ENCODE data around the gene ECM1. TPM values are rescaled to one million over a fixed set of nuclear protein-coding genes. Genes with fewer than 3 reads are reported as not detected.

ECM1 gene
- total RNA-seq, 1 experiment from 2014 or later = 10.3 TPM

DNA sequence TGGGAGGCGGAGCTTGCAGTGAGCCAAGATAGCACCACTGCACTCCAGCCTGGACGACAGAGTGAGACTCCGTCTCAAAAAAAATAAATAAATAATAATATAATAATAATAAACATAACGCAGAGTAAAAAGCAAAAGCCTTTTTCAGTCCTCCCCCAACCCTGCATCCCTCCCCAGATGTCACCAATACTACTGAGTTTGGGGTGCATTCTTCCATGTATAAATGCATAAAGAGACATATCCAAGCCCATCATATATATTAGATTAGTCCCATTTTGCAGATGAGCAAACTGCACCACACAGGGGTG is 40.4 kb downstream of the ECM1 start:
- Histone ChIP-seq H3K27me3 (ENCODE audit: insufficient read depth, low read depth) (no peaks in the 10 kb centered on the region), H3K9me3 (ENCODE audit: insufficient read depth, low read depth) (no peaks in the 10 kb centered on the region), H3F3A (ENCODE audit: insufficient read depth, low read depth) (peaks cover 38% of the 10 kb centered on the region), H4K20me1 (ENCODE audit: insufficient read depth) (no peaks in the 10 kb centered on the region), H3K4me3 (peak overlapping the region; percentile 54), H3K36me3 (ENCODE audit: low read depth) (no peaks in the 10 kb centered on the region), H2AFZ (peak overlapping the region; percentile 76), H3K79me2 (ENCODE audit: low read depth) (no peaks in the 10 kb centered on the region), H3K4me2 (peak overlapping the region; percentile 78), H3K9me2 (ENCODE audit: insufficient read depth) (no peaks in the 10 kb centered on the region), H3K4me1 (replicated peaks; ENCODE audit: insufficient read depth) (peaks cover 38% of the 10 kb centered on the region), H3K27ac (0 out of 2 replicates have a peak overlapping the region, but pooled peaks have one; percentile 17)
- intact Hi-C loops (cut with micrococcal nuclease; ENCODE audit: unreplicated experiment) = no loop called here
- POLR2A ChIA-PET (ENCODE audit: unreplicated experiment) = interaction anchor here (0.6 to 1.0 kb wide), 2 partner anchors 12 to 168 kb away, joined by 3 to 4 read pairs; no protein-coding TSS in a partner anchor
- TF ChIP-seq EZH2 (IDR thresholded peaks at IDR 0.05; ENCODE audit: low read depth) = no peak
- TF ChIP-seq, protein P1, sequence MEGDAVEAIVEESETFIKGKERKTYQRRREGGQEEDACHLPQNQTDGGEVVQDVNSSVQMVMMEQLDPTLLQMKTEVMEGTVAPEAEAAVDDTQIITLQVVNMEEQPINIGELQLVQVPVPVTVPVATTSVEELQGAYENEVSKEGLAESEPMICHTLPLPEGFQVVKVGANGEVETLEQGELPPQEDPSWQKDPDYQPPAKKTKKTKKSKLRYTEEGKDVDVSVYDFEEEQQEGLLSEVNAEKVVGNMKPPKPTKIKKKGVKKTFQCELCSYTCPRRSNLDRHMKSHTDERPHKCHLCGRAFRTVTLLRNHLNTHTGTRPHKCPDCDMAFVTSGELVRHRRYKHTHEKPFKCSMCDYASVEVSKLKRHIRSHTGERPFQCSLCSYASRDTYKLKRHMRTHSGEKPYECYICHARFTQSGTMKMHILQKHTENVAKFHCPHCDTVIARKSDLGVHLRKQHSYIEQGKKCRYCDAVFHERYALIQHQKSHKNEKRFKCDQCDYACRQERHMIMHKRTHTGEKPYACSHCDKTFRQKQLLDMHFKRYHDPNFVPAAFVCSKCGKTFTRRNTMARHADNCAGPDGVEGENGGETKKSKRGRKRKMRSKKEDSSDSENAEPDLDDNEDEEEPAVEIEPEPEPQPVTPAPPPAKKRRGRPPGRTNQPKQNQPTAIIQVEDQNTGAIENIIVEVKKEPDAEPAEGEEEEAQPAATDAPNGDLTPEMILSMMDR (conservative IDR thresholded peaks at IDR 0.05) = no peak
- CTCF ChIA-PET = interaction anchor here (0.8 kb wide), 1 partner anchor 10 kb away, joined by 4 read pairs; no protein-coding TSS in a partner anchor
- DNase-seq = no peak
- BruUV-seq (replicated peaks) = no TSS peak

DNA sequence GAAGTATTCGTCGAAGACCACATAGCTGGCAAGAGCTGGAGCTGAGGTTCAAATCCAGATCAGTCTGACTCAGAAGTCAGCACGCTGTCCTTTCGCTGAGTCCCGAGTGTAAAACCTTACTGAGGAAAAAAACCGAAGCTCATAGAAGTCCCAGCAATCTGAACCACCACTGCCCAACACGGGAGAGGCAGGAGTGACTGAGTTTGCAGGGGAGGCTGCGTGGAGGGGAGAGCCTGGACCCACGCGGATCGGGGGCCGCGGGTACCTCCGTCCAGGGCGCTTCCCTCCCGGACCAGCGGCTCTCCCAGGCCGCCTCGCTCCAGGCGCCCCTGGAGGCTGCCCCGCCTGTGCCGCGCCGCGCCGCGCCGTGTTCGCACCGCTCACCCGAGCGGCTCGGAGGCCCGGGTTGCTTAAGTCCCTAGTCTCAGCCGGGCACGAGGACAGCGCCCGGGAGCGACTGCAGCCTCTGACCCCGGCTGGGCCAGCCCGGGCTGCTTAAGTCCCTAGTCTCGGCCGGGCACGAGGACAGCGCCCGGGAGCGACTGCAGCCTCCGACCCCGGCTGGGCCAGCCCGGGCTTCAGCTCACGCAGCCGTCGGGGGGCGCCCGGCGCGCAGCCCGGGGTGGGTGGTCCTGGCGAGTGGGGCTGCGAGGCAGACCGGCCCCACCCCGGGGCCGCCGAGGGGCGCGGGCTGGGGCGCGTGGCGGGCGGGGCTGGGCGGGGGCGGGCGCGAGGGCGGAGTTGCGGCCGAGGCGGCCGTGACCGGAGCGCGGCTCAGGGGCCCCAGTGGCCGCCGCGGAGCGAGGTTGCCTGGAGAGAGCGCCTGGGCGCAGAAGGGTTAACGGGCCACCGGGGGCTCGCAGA is 41.0 kb downstream of the ECM1 start, which contains the start of gene ADAMTSL4:
TSS of gene ADAMTSL4 (plus strand) at position 777 of the 864 bp plus-strand sequence. CDS start 2,881 bp downstream, outside the sequence.
- no peaks in the 10 kb centered on the region for H3K9me2 ChIP-seq (ENCODE audit: insufficient read depth)
- peak within 1 kb of the TSS; percentile 65 for H3K27ac ChIP-seq
- no peaks in the 10 kb centered on the region for H3K36me3 ChIP-seq (ENCODE audit: low read depth)
- H3K79me2 ChIP-seq (ENCODE audit: low read depth) = no peaks in the 10 kb centered on the region
- intact Hi-C loops (cut with micrococcal nuclease; ENCODE audit: unreplicated experiment) = no loop called here
- H3K4me3 ChIP-seq = peak within 1 kb of the TSS; percentile 54
- no peaks in the 10 kb centered on the region for H3K9me3 ChIP-seq (ENCODE audit: insufficient read depth, low read depth)
- POLR2A ChIA-PET (ENCODE audit: unreplicated experiment) = interaction anchor here (0.5 to 1.0 kb wide), 5 partner anchors 10 to 645 kb away, joined by 3 to 4 read pairs (median 4); partner anchors contain the start of gene ENSA
- CTCF ChIA-PET = interaction anchor here (0.6 to 0.8 kb wide), 3 partner anchors 11 to 510 kb away, joined by 3 to 4 read pairs (median 4); partner anchors contain the start of genes CDC42SE1 and CIART
- peak within 1 kb of the TSS; percentile 78 for H3K4me2 ChIP-seq
- peaks cover 44% of the 10 kb centered on the region for H3K4me1 ChIP-seq (replicated peaks; ENCODE audit: insufficient read depth)
- peak within 1 kb of the TSS; percentile 76 for H2AFZ ChIP-seq
- no peaks in the 10 kb centered on the region for H3K27me3 ChIP-seq (ENCODE audit: insufficient read depth, low read depth)
- peak; percentile 60 to 71 for DNase-seq
- no TSS peak for BruUV-seq (replicated peaks)
- TF ChIP-seq EZH2 (IDR thresholded peaks at IDR 0.05; ENCODE audit: low read depth) = no peak
- TF ChIP-seq, protein P1 (conservative IDR thresholded peaks at IDR 0.05) = no peak
- peaks cover 44% of the 10 kb centered on the region for H3F3A ChIP-seq (ENCODE audit: insufficient read depth, low read depth)
- no peaks in the 10 kb centered on the region for H4K20me1 ChIP-seq (ENCODE audit: insufficient read depth)

DNA sequence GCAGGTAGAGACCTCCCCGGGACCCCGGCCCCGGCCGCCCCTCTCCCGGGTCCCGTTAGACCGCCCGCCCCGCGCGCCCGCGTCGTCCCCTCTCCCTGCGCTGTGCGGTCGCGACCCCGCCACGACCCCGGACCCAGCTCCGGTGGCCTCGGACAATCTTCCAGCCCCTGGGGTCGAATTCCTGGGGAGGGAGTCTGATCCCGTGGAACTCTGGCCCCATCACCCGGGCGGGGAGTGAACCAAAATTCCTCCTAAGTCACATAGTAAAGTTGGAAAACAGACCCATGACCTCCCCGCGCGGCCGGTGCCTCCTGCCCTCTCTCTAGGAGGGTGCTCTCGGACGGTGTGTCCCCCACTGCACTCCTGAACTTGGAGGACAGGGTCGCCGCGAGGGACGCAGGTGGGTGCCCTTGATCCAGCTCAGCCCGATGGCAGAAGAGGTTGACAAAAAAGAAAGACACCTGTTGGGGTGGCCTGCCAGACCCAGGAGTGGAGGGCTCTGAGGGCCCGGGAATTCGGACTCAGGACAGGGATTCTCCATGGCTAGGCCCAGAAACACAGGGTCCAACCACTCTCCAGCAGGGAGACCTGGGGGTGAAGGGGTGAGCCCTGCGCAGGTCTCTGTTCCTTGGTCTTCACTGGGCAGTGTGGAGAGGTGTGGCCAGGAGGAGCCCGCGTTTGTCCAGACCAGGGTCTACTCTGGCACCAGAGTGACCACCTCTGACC is 41.8 kb downstream of the ECM1 start:
- ChIA-PET CTCF (interaction anchor here (0.6 to 0.7 kb wide), 2 partner anchors 279 to 510 kb away, joined by 3 to 4 read pairs; partner anchors contain the start of gene CDC42SE1), POLR2A (ENCODE audit: unreplicated experiment) (interaction anchor here (0.6 to 0.7 kb wide), 2 partner anchors 10 to 80 kb away, joined by 4 read pairs; partner anchors contain the start of gene ENSA)
- no peaks in the 10 kb centered on the region for H3K79me2 ChIP-seq (ENCODE audit: low read depth)
- DNase-seq = no peak
- no peaks in the 10 kb centered on the region for H3K36me3 ChIP-seq (ENCODE audit: low read depth)
- BruUV-seq (replicated peaks) = no TSS peak
- peaks cover 46% of the 10 kb centered on the region for H3K4me1 ChIP-seq (replicated peaks; ENCODE audit: insufficient read depth)
- no peak overlapping the region for H2AFZ ChIP-seq
- no peaks in the 10 kb centered on the region for H3K9me2 ChIP-seq (ENCODE audit: insufficient read depth)
- H3F3A ChIP-seq (ENCODE audit: insufficient read depth, low read depth) = peaks cover 46% of the 10 kb centered on the region
- H3K27ac ChIP-seq = peak overlapping the region; percentile 65
- H4K20me1 ChIP-seq (ENCODE audit: insufficient read depth) = no peaks in the 10 kb centered on the region
- peak overlapping the region; percentile 54; the same call in 1 of the 2 replicates for H3K4me3 ChIP-seq
- peak overlapping the region; percentile 78 for H3K4me2 ChIP-seq
- H3K9me3 ChIP-seq (ENCODE audit: insufficient read depth, low read depth) = no peaks in the 10 kb centered on the region
- intact Hi-C loops (cut with micrococcal nuclease; ENCODE audit: unreplicated experiment) = loop anchor here (5.0 kb wide), 1 partner anchor 62 kb away; the partner anchor contains the start of gene TARS2
- TF ChIP-seq EZH2 (IDR thresholded peaks at IDR 0.05; ENCODE audit: low read depth) = no peak
- TF ChIP-seq, protein P1 (conservative IDR thresholded peaks at IDR 0.05) = no peak
- H3K27me3 ChIP-seq (ENCODE audit: insufficient read depth, low read depth) = no peaks in the 10 kb centered on the region
